Measurements from ENCODE around the gene CACNG7.
"Not testable (repeated sequence)": the region's sequence is repeated elsewhere in the genome, so short reads cannot be mapped to it uniquely, and the experiment has no call there.

Gene CACNG7, protein sequence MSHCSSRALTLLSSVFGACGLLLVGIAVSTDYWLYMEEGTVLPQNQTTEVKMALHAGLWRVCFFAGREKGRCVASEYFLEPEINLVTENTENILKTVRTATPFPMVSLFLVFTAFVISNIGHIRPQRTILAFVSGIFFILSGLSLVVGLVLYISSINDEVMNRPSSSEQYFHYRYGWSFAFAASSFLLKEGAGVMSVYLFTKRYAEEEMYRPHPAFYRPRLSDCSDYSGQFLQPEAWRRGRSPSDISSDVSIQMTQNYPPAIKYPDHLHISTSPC

DNA sequence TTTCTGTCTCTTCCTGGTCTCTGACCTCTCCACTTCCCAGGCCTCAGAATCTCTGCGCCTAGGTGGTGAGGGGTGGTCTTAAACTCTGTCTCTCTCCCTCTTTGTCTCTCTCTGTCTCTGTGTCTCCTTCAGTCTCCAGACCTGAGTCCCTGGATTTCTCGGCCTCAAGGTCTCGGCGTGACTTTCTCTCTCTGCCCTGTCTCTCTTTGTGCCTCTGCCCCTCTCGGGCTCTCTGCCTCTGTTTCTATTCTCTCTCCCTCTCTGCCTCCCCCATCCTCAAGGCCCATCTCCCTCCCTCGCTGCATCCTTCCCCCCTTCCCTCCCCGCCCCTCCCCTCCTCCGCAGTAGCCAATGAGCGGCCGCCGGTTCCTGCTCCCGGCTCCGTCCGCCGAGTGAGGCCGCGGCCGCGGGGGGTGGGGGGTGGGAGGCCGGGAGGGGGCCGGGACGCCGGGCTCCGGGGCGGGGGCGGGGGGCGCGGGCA is at the start of gene CACNG7:
TSS of gene CACNG7 (plus strand) at position 344 of the 481 bp plus-strand sequence. CDS start 3,554 bp downstream, outside the sequence.
- Mint-ChIP-seq H3K4me1 (peaks cover 57% of the 10 kb centered on the region), H3K9me3 (no peaks in the 10 kb centered on the region), H3K36me3 (no peaks in the 10 kb centered on the region), H3K27ac (no peak within 1 kb of the TSS), H3K4me3 (peak within 1 kb of the TSS; percentile 31)
- ATAC-seq (no peak), DNase-seq (ENCODE audit: low spot score in 2 of 2) (no peak)

DNA sequence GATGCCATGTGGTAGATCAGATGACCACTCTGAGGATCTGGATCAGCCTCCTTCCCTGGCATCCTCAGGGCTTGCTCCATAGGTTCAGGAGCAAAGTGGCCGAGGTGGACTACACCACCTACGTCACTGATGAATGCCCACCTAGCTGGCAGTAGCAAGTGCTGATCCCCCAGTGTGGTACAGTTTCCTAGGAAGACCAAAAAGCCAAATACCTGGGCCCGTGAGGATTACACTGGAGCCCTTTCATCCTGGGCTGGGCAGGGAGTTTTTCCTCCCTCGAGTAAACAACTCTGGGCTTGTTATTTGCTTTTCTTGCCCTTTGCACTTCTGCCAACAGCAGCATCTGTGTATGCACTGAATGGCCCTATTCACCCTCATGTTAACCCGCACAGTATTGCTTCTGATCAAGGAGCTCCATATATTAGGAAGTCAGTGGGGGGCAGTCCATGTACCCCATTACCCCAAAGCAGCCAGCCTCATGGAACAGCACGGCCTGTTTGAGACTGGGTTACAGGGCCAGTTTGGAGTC is 44.7 kb upstream of the CACNG7 start:
- ATAC-seq, result no peak
- DNase-seq (ENCODE audit: low spot score in 2 of 2), result no peak
- no peak overlapping the region for H3K27ac Mint-ChIP-seq
- no peaks in the 10 kb centered on the region for H3K9me3 Mint-ChIP-seq
- H3K4me3 Mint-ChIP-seq, result no peak overlapping the region
- H3K4me1 Mint-ChIP-seq, result peaks cover 35% of the 10 kb centered on the region
- H3K36me3 Mint-ChIP-seq, result peaks cover 33% of the 10 kb centered on the region

DNA sequence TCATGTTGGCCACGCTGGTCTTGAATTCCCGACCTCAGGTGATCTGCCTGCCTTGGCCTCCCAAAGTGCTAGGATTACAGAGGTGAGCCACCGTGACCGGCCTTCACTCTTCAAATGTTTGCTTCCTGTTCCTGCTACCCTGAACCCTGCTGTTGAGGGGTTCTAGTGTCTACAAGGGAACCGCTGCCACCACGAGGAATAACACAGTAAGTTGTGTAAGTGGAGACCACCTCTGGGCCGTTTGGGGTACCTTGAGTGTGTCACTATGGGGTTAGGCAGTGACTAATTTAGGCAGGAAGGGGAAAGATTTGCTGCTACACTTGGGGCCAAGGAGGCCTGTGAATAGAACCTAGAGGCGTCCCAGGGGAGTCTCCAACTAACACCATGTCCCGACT is 43.6 kb upstream of the CACNG7 start:
- no peak for ATAC-seq
- Mint-ChIP-seq H3K4me3 (peak overlapping the region; percentile 98), H3K4me1 (peaks cover 38% of the 10 kb centered on the region), H3K36me3 (peaks cover 41% of the 10 kb centered on the region), H3K9me3 (no peaks in the 10 kb centered on the region), H3K27ac (peak overlapping the region; percentile 100)
- no peak for DNase-seq (ENCODE audit: low spot score in 2 of 2)

DNA sequence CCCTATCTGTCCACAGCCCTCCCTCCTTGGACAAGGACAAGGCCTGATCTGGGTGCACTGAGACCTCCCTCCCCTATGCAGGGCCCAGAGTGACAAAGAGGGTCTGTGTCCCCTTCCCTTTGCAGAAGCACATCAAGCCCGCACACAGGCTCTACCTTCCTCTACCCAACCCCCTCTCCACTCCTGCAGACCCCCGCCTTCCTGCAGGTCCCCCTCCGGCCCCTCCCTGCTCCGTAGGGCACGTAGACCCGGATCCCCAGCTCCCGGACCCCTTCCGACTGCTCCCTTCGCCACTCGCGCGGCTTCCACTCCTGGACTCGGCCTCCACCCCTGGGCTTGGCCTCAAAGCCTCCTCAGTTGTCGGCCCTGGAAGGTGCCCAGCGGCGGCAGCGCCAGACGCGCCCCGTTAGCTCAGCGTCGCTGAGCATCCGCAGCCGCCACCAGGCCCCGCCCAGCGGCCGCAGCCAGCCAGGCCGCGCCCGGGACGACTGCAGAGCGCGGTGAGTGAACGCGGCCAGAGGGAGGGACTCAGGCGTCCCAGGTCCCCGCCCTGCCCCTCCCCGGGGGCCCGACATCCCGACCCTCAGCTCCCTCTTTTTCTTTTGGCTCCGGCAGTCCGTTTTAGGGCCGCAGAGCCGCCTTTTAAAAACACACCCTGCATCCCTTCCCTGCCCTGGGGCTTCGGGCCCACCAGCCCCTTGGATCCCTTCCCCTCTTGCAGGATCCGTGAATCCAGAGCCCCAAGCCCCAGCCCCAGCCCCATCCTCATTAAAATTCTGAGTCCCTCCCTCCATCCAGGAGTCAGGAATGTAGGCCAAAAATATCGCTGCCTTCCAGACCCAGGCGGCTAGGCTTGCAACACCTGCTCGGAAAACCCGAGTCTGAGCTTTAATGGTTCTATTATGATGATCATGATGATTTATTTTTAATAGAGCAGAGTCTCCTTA is 42.9 kb upstream of the CACNG7 start:
- H3K36me3 Mint-ChIP-seq, result peaks cover 48% of the 10 kb centered on the region
- ATAC-seq, result peak; percentile 53

DNA sequence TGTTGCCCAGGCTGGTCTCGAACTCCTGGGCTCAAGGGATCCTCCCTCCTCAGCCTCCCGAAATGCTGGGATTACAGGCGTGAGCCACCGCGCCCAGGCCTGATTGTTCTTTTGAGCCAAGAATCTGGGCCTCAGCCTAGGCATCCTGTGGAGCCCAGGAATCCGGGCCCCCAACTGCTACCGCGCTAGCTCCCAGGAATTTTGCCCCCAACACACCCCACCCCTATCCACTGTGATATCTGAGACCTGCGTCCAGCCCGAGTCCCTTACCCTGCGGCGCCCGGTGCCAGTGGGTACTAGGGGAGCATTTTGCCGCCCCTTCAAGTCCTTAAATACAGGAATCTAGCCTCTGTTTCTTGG is 42.2 kb upstream of the CACNG7 start:
- peak in 1 of 2 donors; percentile 67 for DNase-seq (ENCODE audit: low spot score in 2 of 2)
- Mint-ChIP-seq H3K27ac (peak overlapping the region; percentile 100), H3K36me3 (peaks cover 54% of the 10 kb centered on the region), H3K9me3 (no peaks in the 10 kb centered on the region), H3K4me1 (peaks cover 51% of the 10 kb centered on the region), H3K4me3 (peak overlapping the region; percentile 98)
- ATAC-seq, result no peak

More for the DNA sequence above, 42.9 kb upstream of the CACNG7 start:
- peak; percentile 53 to 77 for DNase-seq (ENCODE audit: low spot score in 2 of 2)
- H3K4me1 Mint-ChIP-seq, result peaks cover 44% of the 10 kb centered on the region
- H3K4me3 Mint-ChIP-seq, result peak overlapping the region; percentile 98
- peak overlapping the region; percentile 100 for H3K27ac Mint-ChIP-seq
- no peaks in the 10 kb centered on the region for H3K9me3 Mint-ChIP-seq

DNA sequence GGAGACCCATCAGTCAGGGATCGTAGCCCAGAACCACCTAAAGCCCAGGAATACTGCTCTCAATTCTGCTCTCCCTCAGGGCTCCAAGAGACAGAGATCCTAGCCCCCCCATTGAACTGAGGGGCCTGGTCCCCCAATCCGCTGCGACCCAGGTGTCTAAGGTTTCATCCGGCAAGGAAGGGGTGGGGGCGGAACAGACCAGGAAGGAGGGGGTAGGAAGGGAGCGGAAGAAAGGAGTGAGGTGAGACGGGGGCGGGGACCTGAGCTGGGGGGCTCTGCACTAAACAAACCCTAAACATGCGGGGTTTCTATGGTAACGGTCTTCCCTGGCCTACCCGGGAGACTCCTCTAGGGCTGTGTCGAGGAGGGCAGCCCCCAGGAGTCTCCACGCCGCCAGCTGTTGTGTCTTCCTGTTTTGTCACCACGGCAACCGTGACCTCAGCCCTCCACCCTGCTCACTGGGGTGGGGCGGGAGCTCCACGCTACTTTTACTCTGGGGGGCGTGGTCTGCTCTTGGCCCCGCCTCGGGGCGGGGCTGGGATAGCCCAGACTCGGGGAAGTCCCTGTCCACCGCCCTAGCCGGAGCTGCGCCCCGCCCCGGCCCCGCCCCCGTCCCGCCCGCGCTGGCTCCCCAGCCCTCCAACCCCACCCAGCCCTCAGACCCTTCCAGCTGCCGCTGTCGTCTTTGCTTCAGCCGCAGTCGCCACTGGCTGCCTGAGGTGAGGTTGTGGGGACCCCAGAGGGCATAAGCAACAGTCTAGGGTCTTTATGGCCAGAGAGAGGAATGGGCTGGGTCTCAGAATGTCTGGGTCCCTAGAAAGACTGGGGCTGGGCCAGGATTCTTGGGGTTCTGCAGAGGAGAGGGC is 41.6 kb upstream of the CACNG7 start, which contains the start of gene MYADM:
TSS of gene MYADM (plus strand) at position 659 of the 866 bp plus-strand sequence. CDS start 5,647 bp downstream, outside the sequence.
- H3K4me1 Mint-ChIP-seq, result peaks cover 52% of the 10 kb centered on the region
- H3K27ac Mint-ChIP-seq, result peak within 1 kb of the TSS; percentile 100
- H3K36me3 Mint-ChIP-seq, result peaks cover 60% of the 10 kb centered on the region
- ATAC-seq, result peak; percentile 87
- peak; percentile 99 for DNase-seq (ENCODE audit: low spot score in 2 of 2)
- H3K9me3 Mint-ChIP-seq, result no peaks in the 10 kb centered on the region
- peak within 1 kb of the TSS; percentile 98 for H3K4me3 Mint-ChIP-seq

DNA sequence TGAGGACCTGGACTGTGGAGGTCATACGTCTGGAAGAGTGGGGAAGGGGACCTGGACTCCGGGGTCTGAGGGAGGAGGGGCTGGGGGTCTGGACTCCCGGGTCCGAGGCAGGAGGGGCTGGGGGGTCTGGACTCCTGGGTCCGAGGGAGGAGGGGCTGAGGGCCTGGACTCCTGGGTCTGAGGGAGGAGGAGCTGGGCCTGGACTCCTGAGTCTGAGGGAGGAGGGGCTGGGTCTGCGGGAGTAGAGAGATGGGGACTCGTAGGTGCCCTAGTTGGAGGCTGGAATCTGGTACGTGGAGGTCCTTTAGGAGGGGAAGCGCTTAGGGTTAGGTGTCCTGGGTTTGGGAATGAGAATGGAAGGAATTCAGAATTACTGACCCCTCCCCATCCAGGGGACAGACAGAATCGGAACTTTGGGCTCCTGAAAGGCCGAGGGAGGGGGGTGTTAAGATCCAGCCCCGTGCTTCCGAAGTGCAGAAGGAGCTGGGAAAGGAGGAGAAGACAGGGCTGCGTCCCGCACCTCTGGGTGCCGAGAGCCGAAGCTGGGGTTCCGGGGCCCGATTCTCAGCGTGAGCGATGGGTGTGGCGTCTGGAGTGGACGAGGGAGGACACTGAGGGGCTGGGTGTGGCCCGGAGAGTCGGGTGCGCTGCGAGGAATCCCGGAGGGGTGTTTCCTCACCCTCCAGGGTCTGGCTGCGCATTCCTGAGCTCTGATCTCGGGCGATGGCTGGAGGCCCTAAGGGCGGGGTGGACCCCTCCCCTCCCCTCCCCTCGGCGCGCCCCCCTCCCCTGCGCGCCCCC is 40.8 kb upstream of the CACNG7 start:
- H3K4me1 Mint-ChIP-seq, result peaks cover 57% of the 10 kb centered on the region
- peak overlapping the region; percentile 98 for H3K4me3 Mint-ChIP-seq
- no peak for ATAC-seq
- H3K36me3 Mint-ChIP-seq, result peaks cover 69% of the 10 kb centered on the region
- DNase-seq (ENCODE audit: low spot score in 2 of 2), result peak in 1 of 2 donors; percentile 70
- no peaks in the 10 kb centered on the region for H3K9me3 Mint-ChIP-seq
- peak overlapping the region; percentile 100 for H3K27ac Mint-ChIP-seq

DNA sequence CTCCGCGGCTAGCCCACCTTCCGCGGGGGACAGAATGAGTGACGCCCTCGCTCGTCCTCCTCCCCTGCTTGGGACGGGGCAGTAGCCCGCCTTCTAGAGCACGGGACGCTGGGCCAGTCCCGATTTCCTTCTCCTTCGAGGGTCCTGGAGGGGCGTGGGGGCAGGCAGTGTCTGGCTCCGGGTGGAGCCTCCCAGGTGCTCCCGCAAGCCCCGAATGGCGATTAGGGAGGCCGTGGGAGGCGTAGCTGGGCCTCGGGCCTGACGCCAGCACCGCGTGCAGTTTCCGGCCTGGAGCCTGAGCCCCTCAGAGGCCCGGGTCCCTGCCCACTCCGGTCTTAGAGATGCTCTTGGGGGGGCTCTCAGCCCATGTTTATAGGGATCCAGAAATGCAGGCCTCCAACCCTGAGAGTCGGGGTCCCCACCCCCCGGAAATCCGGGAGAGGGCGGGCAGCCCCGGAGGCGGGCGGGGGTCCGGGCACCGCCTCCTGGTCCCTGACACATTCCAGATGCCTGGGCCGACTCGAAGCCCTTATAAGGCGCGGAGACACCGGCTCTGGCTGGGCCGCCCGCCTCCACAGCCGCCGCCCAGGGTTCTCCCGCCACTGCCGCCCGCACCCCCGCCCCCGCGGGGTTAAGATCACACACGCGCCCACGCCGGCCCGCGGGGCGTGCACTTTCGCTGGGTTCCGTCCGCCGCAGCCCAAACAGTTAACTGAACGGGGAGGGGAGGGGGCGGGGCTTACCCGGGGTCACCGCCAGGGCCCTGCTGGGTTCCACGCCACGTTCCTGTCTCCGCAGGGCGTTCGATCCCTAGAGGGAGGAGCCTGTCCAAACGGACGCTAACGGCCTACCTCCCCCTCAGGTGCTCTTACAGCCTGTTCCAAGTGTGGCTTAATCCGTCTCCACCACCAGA is 39.9 kb upstream of the CACNG7 start:
- Mint-ChIP-seq H3K27ac (peak overlapping the region; percentile 100), H3K4me1 (peaks cover 66% of the 10 kb centered on the region), H3K4me3 (peak overlapping the region; percentile 98), H3K9me3 (no peaks in the 10 kb centered on the region), H3K36me3 (peaks cover 77% of the 10 kb centered on the region)
- peak; percentile 66 for ATAC-seq
- DNase-seq (ENCODE audit: low spot score in 2 of 2), result peak; percentile 75 to 92

DNA sequence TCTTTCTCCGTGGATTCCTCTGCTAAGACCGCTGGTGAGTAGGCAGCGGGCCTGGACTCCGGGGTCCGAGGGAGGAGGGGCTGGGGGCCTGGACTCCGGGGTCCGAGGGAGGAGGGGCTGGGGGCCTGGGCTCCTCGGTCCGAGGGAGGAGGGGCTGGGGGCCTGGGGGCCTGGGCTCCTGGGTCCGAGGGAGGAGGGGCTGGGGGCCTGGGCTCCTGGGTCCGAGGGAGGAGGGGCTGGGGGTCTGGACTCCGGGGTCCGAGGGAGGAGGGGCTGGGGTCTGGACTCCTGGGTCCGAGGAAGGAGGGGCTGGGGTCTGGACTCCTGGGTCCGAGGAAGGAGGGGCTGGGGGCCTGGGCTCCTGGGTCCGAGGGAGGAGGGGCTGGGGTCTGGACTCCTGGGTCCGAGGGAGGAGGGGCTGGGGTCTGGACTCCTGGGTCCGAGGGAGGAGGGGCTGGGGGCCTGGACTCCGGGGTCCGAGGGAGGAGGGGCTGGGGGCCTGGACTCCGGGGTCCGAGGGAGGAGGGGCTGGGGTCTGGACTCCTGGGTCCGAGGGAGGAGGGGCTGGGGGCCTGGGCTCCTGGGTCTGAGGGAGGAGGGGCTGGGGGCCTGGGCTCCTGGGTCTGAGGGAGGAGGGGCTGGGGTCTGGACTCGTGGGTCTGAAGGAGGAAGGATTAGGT is 39.1 kb upstream of the CACNG7 start:
- ATAC-seq; DNase-seq (ENCODE audit: low spot score in 2 of 2): not testable (repeated sequence)

DNA sequence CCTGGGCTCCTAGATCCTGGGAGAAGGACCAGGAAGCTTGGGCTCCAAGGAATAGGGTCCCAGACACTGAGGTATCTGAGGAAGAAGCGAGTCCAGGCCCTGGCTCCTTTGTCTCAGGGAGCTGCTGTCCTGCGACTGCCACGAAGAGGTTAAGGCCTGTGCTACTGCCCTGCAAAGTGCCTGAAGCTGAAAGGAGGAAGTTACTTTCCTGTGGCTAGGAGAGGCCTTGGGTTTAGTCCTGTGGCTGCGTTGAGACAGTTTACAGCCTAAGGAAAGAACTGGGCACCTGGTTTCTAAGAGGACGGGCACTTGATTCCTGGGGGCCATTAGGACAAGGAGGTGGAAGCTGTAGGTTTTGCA is 38.6 kb upstream of the CACNG7 start:
- H3K4me1 Mint-ChIP-seq, result peaks cover 75% of the 10 kb centered on the region
- peaks cover 4% of the 10 kb centered on the region for H3K9me3 Mint-ChIP-seq
- DNase-seq (ENCODE audit: low spot score in 2 of 2), result no peak
- H3K36me3 Mint-ChIP-seq, result peaks cover 90% of the 10 kb centered on the region
- ATAC-seq, result no peak
- peak overlapping the region; percentile 1 for H3K27ac Mint-ChIP-seq
- peak overlapping the region; percentile 98 for H3K4me3 Mint-ChIP-seq

More for the DNA sequence above, 39.1 kb upstream of the CACNG7 start:
- Mint-ChIP-seq H3K27ac (peak overlapping the region; percentile 100), H3K36me3 (peaks cover 85% of the 10 kb centered on the region), H3K4me3 (peak overlapping the region; percentile 98), H3K4me1 (peaks cover 74% of the 10 kb centered on the region)
- H3K9me3 Mint-ChIP-seq, result not testable (repeated sequence)

DNA sequence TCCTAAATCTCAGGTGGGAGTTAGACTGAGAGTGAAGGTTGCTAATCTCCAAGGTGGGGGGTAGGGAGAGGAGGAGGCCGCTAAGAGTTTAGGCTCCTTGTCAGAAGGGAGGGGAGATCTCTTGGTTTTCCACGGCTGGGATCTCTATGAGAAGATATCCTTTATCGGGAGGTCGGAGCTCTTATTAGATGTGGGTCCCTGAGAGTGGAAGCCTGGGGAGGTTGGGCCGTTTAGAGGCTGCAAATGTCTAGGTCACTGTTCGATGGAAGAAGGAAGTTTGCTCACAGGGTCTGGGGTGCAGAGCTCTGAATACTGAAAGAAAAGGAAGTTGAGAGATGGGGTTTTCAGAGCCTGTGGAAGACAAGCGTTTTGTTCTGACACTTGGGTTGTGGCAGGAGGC is 37.6 kb upstream of the CACNG7 start:
- Mint-ChIP-seq H3K27ac (peak overlapping the region; percentile 1), H3K36me3 (peaks cover 95% of the 10 kb centered on the region), H3K4me3 (no peak overlapping the region), H3K4me1 (peaks cover 65% of the 10 kb centered on the region), H3K9me3 (peaks cover 4% of the 10 kb centered on the region)
- no peak for DNase-seq (ENCODE audit: low spot score in 2 of 2)
- ATAC-seq, result no peak

DNA sequence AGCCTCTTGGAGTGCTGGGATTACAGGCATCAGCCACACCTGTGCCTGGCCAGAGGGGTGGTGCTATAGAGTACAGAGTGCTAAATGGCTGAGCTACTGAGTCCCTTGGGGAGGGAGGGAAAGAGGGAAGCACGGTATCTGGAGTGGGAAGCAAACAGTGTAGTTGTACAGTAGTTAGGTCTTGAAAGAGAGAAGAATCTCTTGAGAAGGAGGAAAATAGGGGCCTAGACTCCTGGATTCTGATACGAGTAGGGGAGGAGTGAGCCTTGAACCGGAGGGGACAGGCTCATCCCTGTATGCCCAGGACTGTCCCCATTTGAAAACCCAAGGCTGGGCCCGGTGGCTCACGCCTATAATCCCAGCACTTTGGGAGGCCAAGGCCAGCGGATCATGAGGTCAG is 36.3 kb upstream of the CACNG7 start:
- Mint-ChIP-seq H3K9me3 (peaks cover 4% of the 10 kb centered on the region), H3K36me3 (peaks cover 91% of the 10 kb centered on the region), H3K4me1 (peaks cover 63% of the 10 kb centered on the region), H3K4me3 (no peak overlapping the region), H3K27ac (no peak overlapping the region)
- DNase-seq (ENCODE audit: low spot score in 2 of 2) (no peak), ATAC-seq (no peak)
